HCEC 1CT (cell line): ENCODE results near the gene TAPT1.
"Not testable (repeated sequence)": the region's sequence is repeated elsewhere in the genome, so short reads cannot be mapped to it uniquely, and the experiment has no call there.

Experiments used
- DNase-seq: peaks from one replicate; pipeline ENCODE4 v3.0.0-alpha.2; 2017

Gene TAPT1

DNA sequence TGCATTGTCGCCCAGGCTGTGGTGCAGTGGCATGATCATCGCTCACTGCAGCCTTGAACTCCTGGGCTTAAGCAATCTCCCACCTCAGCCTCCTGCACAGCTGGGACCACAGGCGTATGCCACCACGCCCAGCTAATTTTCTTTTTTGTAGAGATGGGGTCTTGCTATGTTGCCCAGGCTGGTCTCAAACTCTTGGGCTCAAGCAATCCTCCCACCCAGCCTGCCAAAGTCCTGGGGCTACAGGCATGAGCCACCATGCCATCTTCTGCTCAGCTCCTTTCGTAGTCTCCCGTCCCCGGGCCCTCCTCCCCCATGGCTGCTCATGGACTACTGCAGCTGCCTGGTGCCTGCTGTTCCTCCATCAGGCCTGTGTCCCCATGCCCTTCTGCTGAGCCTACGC lies 58.1 kb downstream of the TAPT1 start:
- DNase-seq: no peak

DNA sequence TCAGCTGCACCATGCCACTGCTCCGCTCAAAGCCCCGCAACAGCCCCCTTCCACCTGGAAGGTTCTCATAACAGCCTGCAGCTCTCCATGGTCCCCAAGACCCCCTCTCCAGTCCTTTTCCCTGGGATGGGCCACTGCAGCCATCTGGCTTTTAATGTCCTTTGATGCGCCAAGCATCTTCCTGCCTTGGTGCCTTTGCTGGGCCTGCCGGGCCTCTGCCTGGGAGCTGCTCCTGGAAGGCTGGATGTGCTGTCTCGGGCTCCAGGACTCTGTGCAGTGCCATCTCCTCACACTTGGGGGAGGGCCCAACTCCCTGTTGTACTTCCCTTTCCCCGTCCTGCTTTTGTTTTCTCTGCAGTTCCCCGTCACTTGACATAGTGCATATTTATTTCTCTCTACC lies 60.3 kb downstream of the TAPT1 start:
- no peak for DNase-seq

DNA sequence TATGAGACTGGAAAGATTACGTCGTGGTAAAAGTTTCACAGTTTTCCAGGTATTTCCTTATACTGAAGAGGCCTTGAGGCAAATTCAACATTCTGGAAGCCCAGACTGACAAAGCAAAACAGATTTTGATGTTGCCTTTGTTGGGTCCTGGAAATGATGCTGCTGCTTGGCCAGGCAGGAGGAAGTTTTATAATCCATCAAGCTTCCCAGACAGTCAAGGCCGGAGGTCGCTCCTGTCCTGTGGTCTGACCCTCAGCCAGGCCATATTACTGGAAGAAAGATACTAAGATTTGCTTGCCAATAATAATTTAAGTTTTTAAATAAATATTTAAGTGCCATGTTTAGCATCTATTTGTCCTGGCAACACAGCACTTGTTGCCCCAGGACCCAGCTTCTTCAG lies 63.4 kb downstream of the TAPT1 start:
- no peak for DNase-seq

DNA sequence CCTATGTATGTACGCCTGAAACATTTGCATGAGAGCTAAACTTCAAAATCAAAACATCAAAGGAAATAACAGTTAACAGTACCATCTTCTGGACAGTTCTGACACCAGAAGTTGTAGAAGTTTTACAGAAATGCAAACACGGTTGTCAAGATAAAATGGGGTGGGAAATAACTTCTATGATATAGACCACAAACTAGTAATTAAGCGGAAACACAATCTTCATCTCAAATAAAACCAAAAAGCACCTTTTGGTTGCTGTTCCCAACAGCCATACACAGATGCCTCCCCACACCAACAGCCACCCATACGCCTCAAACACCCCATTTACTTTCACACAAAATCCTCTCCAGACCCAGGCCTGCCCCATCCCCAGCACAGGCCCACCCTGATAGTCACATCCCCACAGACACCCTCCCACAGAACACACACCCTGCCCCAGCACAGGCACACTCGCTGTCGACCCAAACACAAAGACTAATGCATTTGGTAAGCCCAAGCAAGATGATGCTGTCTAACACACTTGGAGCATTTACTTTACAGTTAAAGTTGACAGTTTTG lies 64.3 kb downstream of the TAPT1 start:
- no peak for DNase-seq

DNA sequence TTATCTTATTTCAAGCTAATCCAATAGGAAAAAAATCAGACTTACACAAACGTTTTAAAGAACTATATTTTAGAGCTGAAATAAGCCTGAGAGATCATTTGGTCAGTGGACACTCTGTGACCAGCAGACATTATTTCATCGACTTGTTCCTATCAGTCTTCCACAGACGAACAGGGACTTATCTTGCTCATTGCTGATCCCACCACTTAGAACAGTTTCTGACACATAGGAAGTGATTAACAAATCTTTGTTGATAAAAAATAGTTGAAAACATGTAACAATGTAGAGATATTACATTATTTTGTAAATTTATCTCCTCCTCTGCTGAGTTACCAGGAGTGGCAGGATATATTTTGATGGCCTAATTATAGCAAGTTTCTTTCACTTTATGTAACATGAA lies 65.8 kb downstream of the TAPT1 start:
- no peak for DNase-seq

DNA sequence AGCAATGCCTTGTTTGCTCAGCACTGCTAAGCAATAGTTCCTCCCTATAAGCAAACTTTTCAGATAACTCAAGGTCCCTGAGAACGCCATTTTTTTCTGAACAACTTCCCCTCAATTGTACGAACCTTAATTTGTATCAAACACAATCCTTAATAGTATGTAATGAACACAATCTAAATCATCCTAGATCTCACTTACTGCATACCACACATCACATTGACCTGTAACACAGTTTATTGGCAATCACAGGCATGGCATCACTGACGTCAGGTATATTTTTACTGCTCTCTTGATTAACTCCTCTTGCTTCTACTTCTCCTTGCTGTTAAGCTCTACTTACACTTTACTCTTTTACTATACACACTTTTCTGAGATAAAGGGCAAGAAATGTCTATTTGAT lies 67.0 kb downstream of the TAPT1 start:
- no peak for DNase-seq

DNA sequence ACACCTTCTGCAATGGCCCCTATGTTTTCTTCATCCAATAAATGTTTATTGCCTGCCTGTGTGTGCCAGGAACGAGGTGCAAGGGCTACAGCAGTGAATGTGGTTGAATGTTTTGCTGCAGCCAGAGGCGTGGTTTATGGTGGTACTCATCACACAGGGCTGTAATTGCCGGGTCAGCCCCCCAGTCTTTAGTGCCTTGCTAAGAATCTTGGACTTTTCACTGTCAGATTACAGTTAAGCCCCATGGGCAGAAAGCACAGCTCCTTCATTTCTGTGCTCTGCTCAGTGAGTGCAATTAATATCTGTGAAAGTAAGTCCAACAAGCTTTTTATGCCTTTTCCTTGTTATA lies 67.8 kb downstream of the TAPT1 start:
- no peak for DNase-seq

DNA sequence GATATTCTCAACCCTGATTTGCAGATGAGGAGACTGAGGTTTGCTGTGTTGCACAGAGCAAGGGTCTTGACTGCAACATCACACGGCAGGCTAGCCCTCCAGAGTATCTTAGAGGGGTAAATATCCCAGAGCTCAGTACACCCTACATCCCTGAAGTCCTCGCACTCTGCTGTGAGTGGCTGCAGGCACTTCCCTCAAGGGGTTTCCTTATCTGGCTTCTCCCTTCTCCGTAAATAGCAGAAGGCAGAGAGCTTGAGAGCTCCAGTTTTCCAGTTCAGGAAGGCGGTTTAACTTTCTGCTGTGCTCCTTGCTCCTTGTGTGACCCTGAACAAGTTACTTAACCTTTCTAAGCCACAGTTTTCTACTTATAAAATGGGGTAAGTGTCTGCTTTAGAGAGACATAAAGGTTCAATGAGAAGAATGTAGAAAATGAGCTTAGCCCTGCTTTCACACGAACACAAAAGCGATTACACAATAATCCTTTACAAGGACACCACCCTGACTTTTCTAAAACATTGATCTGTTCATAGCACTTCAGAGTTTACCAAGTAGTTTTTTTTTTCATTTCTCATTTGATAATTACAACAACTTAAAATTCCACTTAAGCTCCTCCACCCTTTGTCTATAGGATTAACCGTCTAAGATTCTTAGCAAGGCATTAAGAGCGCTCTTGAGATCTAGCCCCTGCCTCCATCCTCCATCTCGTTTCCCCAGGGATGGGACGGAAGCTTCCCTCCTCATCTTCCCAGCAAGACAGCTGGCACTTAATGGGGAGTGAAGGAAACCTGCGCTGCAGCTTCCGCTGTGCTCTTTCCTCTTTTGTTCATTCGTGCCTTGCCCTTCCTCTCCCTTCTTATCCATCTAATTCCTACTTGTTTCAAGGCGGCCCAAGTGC lies 68.4 kb downstream of the TAPT1 start:
- no peak for DNase-seq

DNA sequence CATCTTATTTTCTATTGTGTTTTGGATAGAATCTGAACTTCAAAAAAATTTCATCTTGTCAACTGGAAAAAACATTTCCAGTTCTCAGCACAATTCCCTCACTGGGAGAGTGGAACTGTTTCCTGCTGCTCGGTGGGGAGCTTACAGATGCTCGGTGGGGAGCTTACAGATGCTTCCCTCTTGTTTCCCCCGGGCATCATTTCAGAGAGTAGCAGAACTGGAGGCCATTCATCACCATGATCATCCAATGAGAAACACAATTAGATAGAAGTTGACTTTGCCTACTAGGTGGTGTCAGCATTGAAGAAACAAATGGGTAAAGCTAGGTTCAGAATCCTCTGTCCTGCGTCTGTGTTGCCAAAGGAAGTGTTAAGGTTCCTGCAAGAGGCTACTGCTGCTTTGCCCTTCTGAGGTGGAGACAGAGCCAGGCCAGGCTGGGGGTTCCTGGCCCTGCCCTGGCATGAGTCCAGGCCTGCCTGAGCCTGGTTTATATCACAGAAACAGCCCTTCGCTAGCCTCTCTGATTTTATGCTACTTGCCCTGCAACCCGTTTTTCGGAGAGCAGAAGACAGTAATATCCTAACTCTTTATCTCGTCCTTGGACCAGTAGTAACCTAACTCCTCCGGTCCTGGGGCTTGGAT lies 70.6 kb downstream of the TAPT1 start:
- DNase-seq: no peak

DNA sequence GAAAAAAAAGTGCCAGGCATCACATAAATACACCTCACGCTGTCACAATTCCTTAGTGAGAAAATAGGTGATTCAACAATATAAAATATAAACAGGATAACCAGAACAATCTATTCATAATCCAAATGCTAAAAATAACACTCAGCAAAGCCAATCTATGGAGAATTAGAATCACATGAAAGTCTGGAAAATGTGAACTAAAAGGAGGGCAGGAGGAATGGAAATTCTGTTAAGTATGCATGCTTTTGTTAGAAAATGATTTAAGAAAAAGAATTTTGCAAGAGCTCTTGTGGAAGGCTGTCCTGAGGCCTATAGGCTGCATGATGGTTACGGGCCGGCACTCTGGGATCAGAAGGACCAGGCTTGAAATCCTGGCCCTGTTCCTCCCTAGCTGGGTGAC lies 71.8 kb downstream of the TAPT1 start:
- DNase-seq: no peak

DNA sequence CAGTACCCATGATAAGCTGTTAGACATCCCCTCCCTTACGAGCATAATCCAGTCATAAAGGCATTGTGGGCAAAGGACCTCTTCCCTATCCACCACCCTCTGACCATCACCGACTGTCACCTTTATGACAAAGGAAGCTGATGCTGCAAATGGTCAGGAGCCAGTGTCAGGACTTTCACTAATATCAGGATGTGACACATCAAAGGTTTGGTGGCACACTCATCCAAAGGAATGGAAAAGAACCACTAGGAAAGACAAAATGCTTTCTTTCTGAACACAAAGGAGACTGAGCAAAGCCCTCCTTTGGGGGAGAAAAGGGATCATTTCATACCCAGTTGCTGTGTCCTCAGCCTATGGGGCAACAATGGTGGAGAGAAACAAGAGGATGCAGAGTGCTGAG lies 75.6 kb downstream of the TAPT1 start:
- DNase-seq: no peak

DNA sequence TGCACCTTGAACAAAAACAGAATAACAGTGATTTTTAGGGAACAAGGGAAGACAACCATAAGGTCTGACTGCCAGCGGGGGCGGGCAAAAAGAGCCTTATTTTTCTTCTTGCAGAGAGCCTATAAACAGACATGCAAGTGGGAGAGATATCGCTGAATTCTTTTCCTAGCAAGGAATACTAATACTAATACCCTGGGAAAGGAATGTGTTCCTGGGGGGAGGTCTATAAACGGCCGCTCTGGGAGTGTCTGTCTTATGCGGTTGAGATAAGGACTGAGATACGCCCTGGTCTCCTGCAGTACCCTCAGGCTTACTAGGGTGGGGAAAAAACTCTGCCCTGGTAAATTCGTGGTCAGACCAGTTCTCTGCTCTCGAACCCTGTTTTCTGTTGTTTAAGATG lies 81.4 kb downstream of the TAPT1 start:
- not testable (repeated sequence) for DNase-seq

DNA sequence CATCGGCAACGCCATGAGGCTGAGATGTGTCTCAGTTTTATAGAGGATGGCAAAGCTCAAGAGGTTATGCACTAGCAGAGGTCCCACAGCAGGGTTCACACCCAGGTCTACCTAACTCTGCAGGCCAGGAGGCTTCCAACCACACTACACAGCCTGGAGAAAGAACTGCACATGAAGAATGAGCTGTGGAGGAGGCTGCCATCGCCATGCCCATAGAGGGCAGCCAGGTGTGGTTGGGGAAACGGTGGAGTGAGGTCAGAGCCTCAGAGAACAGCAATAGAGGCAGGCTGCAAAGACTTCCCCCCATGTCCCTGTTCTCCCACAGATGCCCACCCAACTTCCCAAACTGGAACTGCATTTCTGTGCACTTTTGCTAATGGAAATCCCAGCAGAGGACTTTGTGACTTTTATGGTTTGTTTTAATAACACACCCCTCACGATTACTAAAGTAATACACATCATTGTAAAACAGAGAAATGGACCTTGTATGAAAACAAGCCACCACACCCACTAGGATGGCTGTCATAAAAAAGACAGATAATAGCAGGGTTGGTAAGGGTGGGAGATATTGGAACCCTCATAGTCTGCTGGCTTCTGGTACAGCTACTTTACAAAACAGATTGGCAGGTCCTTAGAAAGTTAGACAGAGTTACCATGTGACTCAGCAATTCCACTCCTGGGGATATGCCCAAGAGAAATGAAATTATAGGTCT lies 83.5 kb downstream of the TAPT1 start:
- DNase-seq: no peak

DNA sequence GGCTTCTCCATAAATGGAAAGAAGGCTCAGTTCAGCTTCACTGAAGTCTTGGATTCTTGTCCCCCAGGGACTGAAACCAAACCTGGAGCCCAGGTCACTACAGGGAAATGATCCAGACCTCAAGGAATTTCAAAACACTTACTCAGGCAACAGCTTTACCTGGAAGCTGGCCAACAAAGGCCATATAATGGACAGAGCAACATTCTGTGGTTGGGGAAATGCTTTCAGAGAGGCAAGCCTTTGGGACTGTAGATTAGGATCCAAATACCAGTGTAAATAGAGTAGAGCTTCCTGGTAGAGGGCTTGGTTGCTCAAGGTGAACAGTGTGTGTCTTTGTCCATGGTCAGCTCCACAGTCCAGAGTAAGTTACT lies 85.4 kb downstream of the TAPT1 start:
- peak; percentile 28 for DNase-seq

DNA sequence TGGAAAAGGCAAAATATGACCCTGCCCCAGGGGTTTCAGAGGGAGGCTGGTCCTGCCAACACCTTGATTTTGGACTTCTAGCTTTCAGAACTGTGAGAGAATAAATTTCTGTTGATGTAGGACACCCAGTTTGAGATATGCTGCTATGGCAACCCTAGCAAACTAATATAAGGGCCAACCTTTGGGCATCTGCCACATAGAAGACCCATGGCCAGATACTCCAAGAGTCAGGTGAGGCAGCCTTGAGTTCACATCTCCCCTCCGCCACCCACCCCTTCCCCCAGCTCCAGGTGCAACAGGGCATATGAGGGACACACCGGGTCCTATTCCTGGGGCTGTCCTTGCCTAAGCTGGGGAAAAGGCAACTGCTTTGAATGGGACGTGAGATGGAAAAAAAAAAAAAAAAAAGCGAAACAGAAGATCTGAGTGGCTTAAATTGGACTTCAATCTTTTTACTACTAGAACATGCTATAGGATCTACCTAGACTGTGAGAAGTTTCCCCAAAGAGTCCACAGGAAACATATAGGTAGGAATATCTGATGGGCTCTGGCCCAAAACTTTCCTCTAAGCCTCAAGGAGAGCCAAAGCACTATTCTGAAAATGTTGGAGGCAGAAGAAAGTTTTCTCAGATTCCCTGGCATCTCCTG lies 85.9 kb downstream of the TAPT1 start:
- DNase-seq: no peak

DNA sequence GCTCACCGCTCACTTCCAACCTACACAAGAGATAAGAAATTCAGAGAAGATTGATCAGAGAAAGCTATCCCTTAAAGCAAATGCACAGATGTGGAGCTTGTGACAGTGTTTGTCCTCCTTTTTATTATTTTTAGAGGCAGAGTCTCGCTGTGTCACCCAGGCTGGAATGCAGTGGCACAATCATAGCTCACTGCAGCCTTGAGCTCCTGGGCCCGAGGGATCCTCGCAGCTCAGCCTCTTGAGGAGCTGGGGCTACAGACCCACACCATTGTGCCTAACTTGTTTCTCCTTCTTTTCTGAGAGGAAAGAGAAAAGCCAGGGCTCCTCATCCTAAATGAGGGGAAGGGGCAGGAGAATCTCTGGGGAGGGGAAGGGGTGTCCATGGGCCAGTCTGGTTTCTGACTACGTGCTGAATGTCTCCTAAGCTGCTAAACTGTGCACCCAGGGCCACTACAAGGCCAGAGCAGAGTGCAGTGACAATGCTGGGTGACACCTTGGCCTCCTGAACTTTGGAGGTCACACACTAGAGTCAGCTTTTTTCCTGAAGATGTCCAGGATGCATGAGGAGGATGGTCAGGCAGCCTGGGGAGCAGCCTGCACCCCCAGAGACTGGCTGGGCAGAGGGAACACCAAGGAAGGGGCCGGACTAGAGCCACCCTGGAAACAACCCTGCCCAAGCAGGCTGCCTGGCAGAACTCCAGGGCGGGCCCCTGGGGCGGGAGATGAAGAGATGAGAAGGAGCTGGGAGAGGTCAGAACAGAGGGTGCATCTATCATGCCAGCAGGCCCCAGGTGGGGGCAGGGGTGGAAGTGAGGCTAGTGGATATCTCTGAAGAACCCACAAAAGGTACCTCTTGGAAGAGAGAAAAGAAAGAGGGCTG lies 87.0 kb downstream of the TAPT1 start:
- DNase-seq: no peak

DNA sequence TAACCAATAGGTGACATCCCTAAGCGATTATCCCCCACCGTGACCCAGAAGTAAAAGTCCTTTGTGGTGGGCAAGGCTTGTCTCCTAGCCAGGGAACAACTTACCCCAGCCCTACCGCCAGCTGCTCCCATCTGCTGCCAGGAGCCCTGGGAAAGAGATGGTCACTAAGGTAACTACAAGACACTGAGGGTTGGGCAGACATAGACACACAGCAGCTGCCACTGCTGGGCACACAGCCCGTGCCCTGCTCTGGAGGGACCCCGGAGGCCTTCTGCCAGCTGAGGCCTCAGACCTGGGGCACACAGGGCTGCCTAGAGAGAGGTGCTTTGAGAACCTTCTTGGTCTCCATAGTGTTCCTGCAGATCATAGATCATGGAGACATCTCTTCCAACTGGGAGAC lies 89.4 kb downstream of the TAPT1 start:
- no peak for DNase-seq

DNA sequence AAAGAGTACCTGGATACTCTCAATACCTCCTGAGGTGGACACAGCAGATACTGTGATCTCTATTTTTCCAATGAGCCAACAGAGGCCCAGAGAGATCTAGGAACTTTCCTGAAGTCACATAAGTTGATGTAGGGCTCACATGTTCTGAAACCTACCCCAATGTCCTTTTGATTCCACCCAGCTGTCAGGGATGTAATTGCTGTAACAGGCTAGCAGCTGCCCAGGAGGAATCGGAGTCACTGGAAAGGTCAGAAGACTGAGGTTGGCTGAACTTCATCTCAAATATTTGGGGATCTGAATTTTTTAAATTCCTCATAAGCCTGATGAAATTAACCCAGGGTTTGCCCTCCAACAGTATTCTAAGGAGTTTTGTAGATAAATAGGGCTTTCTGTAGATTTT lies 90.0 kb downstream of the TAPT1 start:
- no peak for DNase-seq

DNA sequence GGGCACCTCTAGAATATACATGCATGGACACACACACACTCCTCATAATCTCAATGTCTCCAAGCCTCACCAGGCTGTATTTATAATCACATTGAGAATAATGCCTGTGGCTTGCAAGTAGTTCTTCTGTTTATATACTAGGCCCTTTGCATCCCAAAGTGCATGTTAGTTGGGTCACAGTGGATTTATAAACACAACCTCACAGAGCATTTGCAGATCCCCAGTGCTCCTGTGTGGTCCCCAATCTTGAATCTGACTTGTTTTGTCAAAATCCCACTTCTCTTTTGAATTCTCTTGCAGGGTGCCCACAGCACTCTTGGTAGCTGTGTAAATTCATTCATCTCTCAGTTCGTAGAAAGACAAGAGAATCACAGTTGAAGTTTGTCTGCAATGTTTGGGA lies 92.9 kb downstream of the TAPT1 start:
- DNase-seq: no peak

DNA sequence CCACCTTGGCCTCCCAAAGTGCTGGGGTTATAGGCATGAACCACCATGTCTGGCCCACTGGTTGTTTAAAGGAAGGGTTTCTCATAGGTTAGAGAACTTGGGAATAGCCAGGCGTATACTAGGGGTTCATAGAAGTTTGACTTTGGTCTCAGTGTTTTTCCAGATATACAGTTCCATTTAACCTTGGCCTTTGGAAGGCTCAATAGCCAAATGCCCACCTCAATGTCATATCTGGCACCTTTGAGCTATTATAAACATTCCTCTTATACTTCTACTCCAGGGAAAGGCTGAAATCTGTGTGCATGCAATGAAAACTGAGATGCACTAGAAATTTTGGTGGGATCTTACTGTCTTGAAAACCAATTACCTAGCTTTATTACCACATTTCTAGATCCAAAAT lies 95.0 kb downstream of the TAPT1 start:
- DNase-seq: no peak

DNA sequence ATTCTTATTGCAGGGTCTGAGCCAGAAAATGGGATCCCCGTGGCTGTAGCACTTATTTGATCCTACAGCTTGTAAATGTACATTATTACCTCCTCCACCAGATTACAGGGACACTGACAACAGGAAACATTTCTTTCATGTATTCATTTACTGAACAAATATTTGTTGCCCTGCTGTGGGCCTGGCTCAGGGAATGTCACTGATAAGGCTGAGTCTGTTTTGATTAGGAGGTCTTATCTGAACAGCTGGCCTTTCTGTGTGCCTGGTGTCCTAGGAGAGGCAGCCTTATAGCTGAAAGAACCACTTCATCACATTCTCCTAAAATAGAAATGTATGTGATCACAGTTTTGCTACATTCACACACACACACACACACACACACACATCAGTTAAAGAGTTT lies 96.9 kb downstream of the TAPT1 start:
- DNase-seq: no peak

DNA sequence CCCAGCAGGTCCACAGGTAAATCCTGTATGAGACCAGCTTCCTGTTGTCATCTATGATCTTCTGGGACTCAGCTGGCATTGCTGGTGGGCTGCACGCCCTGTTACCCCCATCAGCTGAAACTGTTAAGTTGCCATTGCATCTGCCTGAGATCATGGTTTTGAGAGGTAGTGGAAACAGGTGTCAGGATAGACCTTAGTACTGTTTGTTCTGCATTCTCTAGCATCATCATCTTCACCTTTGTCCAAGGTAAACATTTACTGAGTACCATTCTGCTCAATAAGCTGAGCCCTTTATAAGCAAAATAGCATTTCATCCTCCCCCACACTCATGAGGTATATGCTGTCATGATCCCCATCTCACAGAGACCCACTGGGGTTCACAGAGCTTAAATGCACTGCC lies 99.6 kb downstream of the TAPT1 start:
- no peak for DNase-seq
